Endodermal cell (in vitro differentiated cells): ENCODE results near the gene UBASH3A. TPM values are rescaled to one million over a fixed set of nuclear protein-coding genes. Genes with fewer than 3 reads are reported as not detected.

ENCODE experiments used
- DNase-seq: peaks from one replicate; pipeline ENCODE4 v3.0.0-alpha.2; 2017
- H3K27ac ChIP-seq: 2 replicates; pipeline ENCODE4 v1.5.1; 2013; ENCODE audit warnings: mild to moderate bottlenecking, low read depth, low read length, moderate library complexity
- H3K27me3 ChIP-seq: 2 replicates; pipeline ENCODE4 v1.6.1; 2013; ENCODE audit warnings: mild to moderate bottlenecking, low read length, moderate library complexity; ENCODE audit not compliant: insufficient read depth, control insufficient read depth, poor library complexity, severe bottlenecking
- H3K36me3 ChIP-seq: 2 replicates; pipeline ENCODE4 v1.7.0; 2013; ENCODE audit warnings: mild to moderate bottlenecking, low read length, moderate library complexity; ENCODE audit not compliant: control insufficient read depth, insufficient read depth
- H3K4me1 ChIP-seq: one replicate; pipeline ENCODE4 v1.7.0; 2013; ENCODE audit warnings: low read length; ENCODE audit not compliant: control insufficient read depth, insufficient read depth
- H3K4me3 ChIP-seq: 2 replicates; pipeline ENCODE4 v1.5.1; 2013; ENCODE audit warnings: mild to moderate bottlenecking, low read length, moderate library complexity
- H3K9ac ChIP-seq: 2 replicates; pipeline ENCODE4 v1.6.1; 2013; ENCODE audit warnings: mild to moderate bottlenecking, low read length, moderate library complexity; ENCODE audit not compliant: poor library complexity, severe bottlenecking; ENCODE audit errors: extremely low read depth
- H3K9me3 ChIP-seq: 2 replicates; pipeline ENCODE4 v1.6.1; 2013; ENCODE audit warnings: mild to moderate bottlenecking, low read length, moderate library complexity; ENCODE audit not compliant: control insufficient read depth
- H3K27ac Mint-ChIP-seq: 2 replicates; pipeline ENCODE4 v1.8.0; 2020; ENCODE audit warnings: mixed read lengths
- H3K27me3 Mint-ChIP-seq: 2 replicates; pipeline ENCODE4 v1.8.0; 2021; ENCODE audit warnings: mild to moderate bottlenecking, mixed read lengths; ENCODE audit not compliant: insufficient read depth
- H3K36me3 Mint-ChIP-seq: 2 replicates; pipeline ENCODE4 v1.8.0; 2020; ENCODE audit warnings: low read depth, mixed read lengths
- H3K4me1 Mint-ChIP-seq: 2 replicates; pipeline ENCODE4 v1.8.0; 2020; ENCODE audit warnings: mixed read lengths
- H3K4me3 Mint-ChIP-seq: 2 replicates; pipeline ENCODE4 v1.8.0; 2020; ENCODE audit warnings: mild to moderate bottlenecking, moderate library complexity, mixed read lengths
- H3K9me3 Mint-ChIP-seq: 2 replicates; pipeline ENCODE4 v1.8.0; 2020; ENCODE audit warnings: mild to moderate bottlenecking, mixed read lengths
- WGBS, 2 experiments: methylation state at CpG; one replicate each; pipeline versions ENCODE4 v1.1.5 to v1.1.7; 2013; ENCODE audit warnings: missing lambda C conversion rate in 2 of 2, mixed read lengths in 1 of 2; ENCODE audit not compliant: insufficient coverage in 1 of 2, insufficient read length in 1 of 2; 5-methylcytosine and 5-hydroxymethylcytosine counted together
- total RNA-seq, 2 donors: library from RNA; stranded (reverse); fragmentation: NEBNext Ultra II Directional in 1 of 2; extraction: Animal tissue kit (Norgen Biotek cat#: 25700) in 1 of 2; gene quantifications; 2 replicates in 1 of 2; 3 replicates in 1 of 2; pipeline ENCODE4 v1.2.1, GENCODE V29; 2021
- TF ChIP-seq, protein P1 (sequence below): fragments of 200-600 bp; sonication (generic); conservative IDR thresholded peaks from 2 replicates; pipeline ENCODE4 v1.5.0; 2021; ENCODE audit warnings: antibody characterized with exemption, mild to moderate bottlenecking

Gene UBASH3A
- total RNA-seq, 2 donors from 2014 or later: not detected

DNA sequence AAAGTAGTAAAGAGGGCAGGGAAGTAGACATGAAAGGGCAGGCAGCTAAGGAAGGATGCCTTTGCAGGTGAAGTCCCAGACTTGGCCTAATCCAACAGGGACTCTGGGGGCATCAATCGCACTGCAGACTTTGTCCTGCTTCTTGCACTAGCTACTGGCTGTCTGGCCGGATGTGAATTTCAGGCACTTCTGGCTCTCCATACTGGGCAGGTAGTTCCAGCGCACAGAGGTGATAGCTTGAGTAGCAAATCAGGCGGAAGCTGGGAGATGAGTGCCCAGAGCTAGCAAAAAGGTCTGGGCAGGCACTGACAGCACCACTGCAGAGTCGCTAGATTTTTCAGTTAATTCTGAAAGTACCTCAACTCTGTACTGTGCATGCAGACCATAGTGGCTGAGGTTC, 91.3 kb downstream of the UBASH3A start:
- Mint-ChIP-seq H3K27me3 (peaks cover 6% of the 10 kb centered on the region), H3K36me3 (no peaks in the 10 kb centered on the region), H3K9me3 (no peaks in the 10 kb centered on the region), H3K4me1 (peaks cover 24% of the 10 kb centered on the region), H3K4me3 (no peak overlapping the region), H3K27ac (no peak overlapping the region)
- H3K9me3 ChIP-seq: no peaks in the 10 kb centered on the region
- no peaks in the 10 kb centered on the region for H3K27me3 ChIP-seq
- H3K36me3 ChIP-seq: no peaks in the 10 kb centered on the region
- peaks cover 5% of the 10 kb centered on the region for H3K4me1 ChIP-seq
- peak; percentile 27 for DNase-seq
- TF ChIP-seq, protein P1, sequence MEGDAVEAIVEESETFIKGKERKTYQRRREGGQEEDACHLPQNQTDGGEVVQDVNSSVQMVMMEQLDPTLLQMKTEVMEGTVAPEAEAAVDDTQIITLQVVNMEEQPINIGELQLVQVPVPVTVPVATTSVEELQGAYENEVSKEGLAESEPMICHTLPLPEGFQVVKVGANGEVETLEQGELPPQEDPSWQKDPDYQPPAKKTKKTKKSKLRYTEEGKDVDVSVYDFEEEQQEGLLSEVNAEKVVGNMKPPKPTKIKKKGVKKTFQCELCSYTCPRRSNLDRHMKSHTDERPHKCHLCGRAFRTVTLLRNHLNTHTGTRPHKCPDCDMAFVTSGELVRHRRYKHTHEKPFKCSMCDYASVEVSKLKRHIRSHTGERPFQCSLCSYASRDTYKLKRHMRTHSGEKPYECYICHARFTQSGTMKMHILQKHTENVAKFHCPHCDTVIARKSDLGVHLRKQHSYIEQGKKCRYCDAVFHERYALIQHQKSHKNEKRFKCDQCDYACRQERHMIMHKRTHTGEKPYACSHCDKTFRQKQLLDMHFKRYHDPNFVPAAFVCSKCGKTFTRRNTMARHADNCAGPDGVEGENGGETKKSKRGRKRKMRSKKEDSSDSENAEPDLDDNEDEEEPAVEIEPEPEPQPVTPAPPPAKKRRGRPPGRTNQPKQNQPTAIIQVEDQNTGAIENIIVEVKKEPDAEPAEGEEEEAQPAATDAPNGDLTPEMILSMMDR: no peak
- H3K27ac ChIP-seq: no peak overlapping the region
- no peak overlapping the region for H3K4me3 ChIP-seq
- WGBS, 2 experiments: 92% methylated on average over 5 of the region's 5 CpGs
- no peak overlapping the region for H3K9ac ChIP-seq

GRCh38 chr21:42495765-42496119, 92.0 kb downstream of the UBASH3A start:
- Histone ChIP-seq H3K4me1 (peaks cover 5% of the 10 kb centered on the region), H3K9ac (no peak overlapping the region), H3K9me3 (no peaks in the 10 kb centered on the region), H3K4me3 (peak overlapping the region; percentile 86), H3K36me3 (no peaks in the 10 kb centered on the region), H3K27ac (no peak overlapping the region), H3K27me3 (no peaks in the 10 kb centered on the region)
- H3K9me3 Mint-ChIP-seq: no peaks in the 10 kb centered on the region
- TF ChIP-seq, protein P1: peak; percentile 34
- H3K27me3 Mint-ChIP-seq: peaks cover 5% of the 10 kb centered on the region
- no peaks in the 10 kb centered on the region for H3K36me3 Mint-ChIP-seq
- DNase-seq: no peak
- H3K4me3 Mint-ChIP-seq: peak overlapping the region; percentile 60
- peaks cover 22% of the 10 kb centered on the region for H3K4me1 Mint-ChIP-seq
- 10 to 11% methylated on average over 5 to 18 of the region's 18 CpGs for WGBS, 2 experiments
- H3K27ac Mint-ChIP-seq: peak overlapping the region; percentile 65

GRCh38 chr21:42496120-42496838, 92.6 kb downstream of the UBASH3A start, which contains the start of gene RSPH1:
TSS of gene RSPH1 (minus strand) at chr21:42496224. CDS start at chr21:42496186, 38 bp downstream.
- peaks cover 5% of the 10 kb centered on the region for H3K27me3 Mint-ChIP-seq
- peaks cover 19% of the 10 kb centered on the region for H3K4me1 Mint-ChIP-seq
- Histone ChIP-seq H3K9ac (peak within 1 kb of the TSS; percentile 67), H3K27me3 (no peaks in the 10 kb centered on the region), H3K4me1 (peaks cover 5% of the 10 kb centered on the region), H3K9me3 (no peaks in the 10 kb centered on the region), H3K36me3 (no peaks in the 10 kb centered on the region), H3K4me3 (peak within 1 kb of the TSS; percentile 88), H3K27ac (no peak within 1 kb of the TSS)
- WGBS, 2 experiments: 0 to 2% methylated on average over 10 to 58 of the region's 58 CpGs
- H3K27ac Mint-ChIP-seq: peak within 1 kb of the TSS; percentile 87
- TF ChIP-seq, protein P1: peak; percentile 14
- DNase-seq: peak; percentile 100
- H3K4me3 Mint-ChIP-seq: peak within 1 kb of the TSS; percentile 60
- H3K36me3 Mint-ChIP-seq: no peaks in the 10 kb centered on the region
- H3K9me3 Mint-ChIP-seq: no peaks in the 10 kb centered on the region
